DND-41 (cell line): ENCODE results near the gene MPC1.
"Not testable (repeated sequence)": the region's sequence is repeated elsewhere in the genome, so short reads cannot be mapped to it uniquely, and the experiment has no call there.

ENCODE experiments used
- ATAC-seq: fragments of 200-7000 bp; cut with Tn5 transposase; 3 replicates; pipeline ENCODE4 v1.9.1; 2021; ENCODE audit warnings: low read depth; ENCODE audit not compliant: insufficient read depth
- DNase-seq: peaks from one replicate; pipeline ENCODE4 v3.0.0-alpha.2; 2020
- H2AFZ ChIP-seq: 2 replicates; pipeline ENCODE4 v1.6.0; 2012; ENCODE audit warnings: low read depth, low read length
- H3K27ac ChIP-seq: 2 replicates; pipeline ENCODE4 v1.5.1; 2012; ENCODE audit warnings: low read length, inconsistent platforms
- H3K27me3 ChIP-seq: fragments of 200-600 bp; sonication (generic); 2 replicates; pipeline ENCODE4 v1.6.0; 2012; ENCODE audit warnings: low read length, mild to moderate bottlenecking, inconsistent platforms; ENCODE audit not compliant: insufficient read depth, poor library complexity
- H3K36me3 ChIP-seq: 2 replicates; pipeline ENCODE4 v1.5.1; 2012; ENCODE audit warnings: low read length, inconsistent platforms; ENCODE audit not compliant: insufficient read depth
- H3K4me1 ChIP-seq: 2 replicates; pipeline ENCODE4 v1.5.1; 2012; ENCODE audit warnings: mild to moderate bottlenecking, low read length; ENCODE audit not compliant: insufficient read depth
- H3K4me2 ChIP-seq: 2 replicates; pipeline ENCODE4 v1.6.0; 2012; ENCODE audit warnings: mild to moderate bottlenecking, moderate library complexity, low read length, inconsistent platforms; ENCODE audit not compliant: insufficient read depth
- H3K4me3 ChIP-seq, 2 experiments: fragments of 200-600 bp in 1 of 2; shearing (Covaris generic) in 1 of 2; 2 replicates each; pipeline ENCODE4 v1.5.1; 2012 to 2016; ENCODE audit warnings: inconsistent platforms in 2 of 2, low read length in 2 of 2, mild to moderate bottlenecking in 2 of 2, low read depth in 1 of 2, moderate library complexity in 1 of 2
- H3K79me2 ChIP-seq: 2 replicates; pipeline ENCODE4 v1.6.0; 2012; ENCODE audit warnings: low read length, inconsistent platforms; ENCODE audit not compliant: insufficient read depth
- H3K9ac ChIP-seq: 2 replicates; pipeline ENCODE4 v1.6.0; 2012; ENCODE audit warnings: low read depth, mild to moderate bottlenecking, inconsistent platforms, low read length, moderate library complexity
- H3K9me3 ChIP-seq: 2 replicates; pipeline ENCODE4 v1.5.1; 2012; ENCODE audit warnings: low read length, moderate library complexity, mild to moderate bottlenecking, inconsistent platforms; ENCODE audit not compliant: insufficient read depth, severe bottlenecking
- H4K20me1 ChIP-seq: 2 replicates; pipeline ENCODE4 v1.6.0; 2012; ENCODE audit warnings: low read length; ENCODE audit not compliant: insufficient read depth
- CTCF ChIP-seq: IDR thresholded peaks from 2 replicates; pipeline ENCODE4 v1.5.1; 2012; ENCODE audit warnings: borderline replicate concordance, low read length, moderate library complexity, mild to moderate bottlenecking; ENCODE audit not compliant: poor library complexity, severe bottlenecking; ENCODE audit errors: extremely low read depth
- EZH2 ChIP-seq: IDR thresholded peaks from 3 replicates; pipeline ENCODE4 v1.6.1; 2012; ENCODE audit warnings: borderline replicate concordance, low read depth, mild to moderate bottlenecking, moderate library complexity, low read length, inconsistent platforms; ENCODE audit not compliant: severe bottlenecking

Gene MPC1

GRCh38 chr6:166394036-166394892, 11.5 kb upstream of the MPC1 start:
- no peaks in the 10 kb centered on the region for H3K4me1 ChIP-seq
- ATAC-seq, result no peak
- H3K79me2 ChIP-seq, result no peaks in the 10 kb centered on the region
- H3K4me2 ChIP-seq, result no peak overlapping the region
- no peak for DNase-seq
- no peak overlapping the region for H3K9ac ChIP-seq
- no peak overlapping the region for H3K4me3 ChIP-seq
- H4K20me1 ChIP-seq, result no peaks in the 10 kb centered on the region
- TF ChIP-seq EZH2, result no peak
- no peak for TF ChIP-seq CTCF
- H2AFZ ChIP-seq, result no peak overlapping the region
- H3K9me3 ChIP-seq, result peaks cover 4% of the 10 kb centered on the region
- no peaks in the 10 kb centered on the region for H3K27me3 ChIP-seq
- H3K27ac ChIP-seq, result no peak overlapping the region
- H3K36me3 ChIP-seq, result no peaks in the 10 kb centered on the region

- Histone ChIP-seq H3K9me3 (peaks cover 4% of the 10 kb centered on the region), H3K27ac (no peak overlapping the region), H3K36me3 (no peaks in the 10 kb centered on the region), H4K20me1 (no peaks in the 10 kb centered on the region), H3K9ac (no peak overlapping the region), H2AFZ (no peak overlapping the region), H3K4me3 (no peak overlapping the region), H3K4me2 (no peak overlapping the region), H3K27me3 (no peaks in the 10 kb centered on the region), H3K79me2 (no peaks in the 10 kb centered on the region), H3K4me1 (no peaks in the 10 kb centered on the region)
- no peak for TF ChIP-seq EZH2
- TF ChIP-seq CTCF, result no peak
- ATAC-seq (no peak), DNase-seq (no peak)
These were observed 10.7 kb upstream of the MPC1 start for GRCh38 chr6:166393535-166393823.

DNA sequence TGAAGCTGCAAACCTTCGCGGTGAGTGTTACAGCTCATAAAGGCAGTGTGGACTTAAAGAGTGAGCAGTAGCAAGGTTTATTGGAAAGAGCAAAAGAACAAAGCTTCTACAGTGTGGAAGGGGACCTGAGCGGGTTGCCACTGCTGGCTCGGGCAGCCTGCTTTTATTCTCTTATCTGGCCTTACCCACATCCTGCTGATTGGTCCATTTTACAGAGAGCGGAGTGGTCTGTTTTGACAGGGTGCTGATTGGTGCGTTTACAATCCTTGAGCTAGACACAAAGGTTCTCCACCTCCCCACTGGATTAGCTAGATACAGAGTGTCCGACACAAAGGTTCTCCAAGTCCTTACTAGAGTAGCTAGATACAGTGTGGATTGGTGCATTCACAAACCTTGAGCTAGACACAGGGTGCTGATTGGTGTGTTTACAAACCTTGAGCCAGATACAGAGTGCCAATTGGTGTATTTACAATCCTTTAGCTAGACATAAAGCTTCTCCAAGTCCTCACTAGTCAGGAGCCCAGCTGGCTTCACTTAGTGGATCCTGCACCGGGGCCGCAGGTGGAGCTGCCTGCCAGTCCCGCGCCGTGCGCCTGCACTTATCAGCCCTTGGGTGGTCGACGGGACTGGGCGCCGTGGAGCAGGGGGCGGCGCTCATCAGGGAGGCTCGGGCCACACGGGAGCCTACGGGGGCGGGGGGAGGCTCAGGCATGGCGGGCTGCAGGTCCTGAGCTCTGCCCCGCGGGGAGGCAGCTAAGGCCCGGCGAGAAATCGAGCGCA, 10.2 kb upstream of the MPC1 start:
- ATAC-seq, H3K79me2 ChIP-seq, H3K4me1 ChIP-seq, H3K4me3 ChIP-seq, H3K27ac ChIP-seq, H3K27me3 ChIP-seq, H3K9ac ChIP-seq, H3K36me3 ChIP-seq, H3K4me2 ChIP-seq, DNase-seq, H4K20me1 ChIP-seq, H2AFZ ChIP-seq, H3K9me3 ChIP-seq: not testable (repeated sequence)

- ATAC-seq (no peak), DNase-seq (no peak)
- no peak overlapping the region for H3K4me2 ChIP-seq
- H3K9me3 ChIP-seq, result no peaks in the 10 kb centered on the region
- H3K79me2 ChIP-seq, result 0 out of 2 replicates have a peak, but pooled peaks cover 4% of the 10 kb centered on the region
- no peak overlapping the region for H2AFZ ChIP-seq
- H3K4me3 ChIP-seq, result no peak overlapping the region
- no peak overlapping the region for H3K27ac ChIP-seq
- TF ChIP-seq EZH2, result no peak
- no peak for TF ChIP-seq CTCF
- no peaks in the 10 kb centered on the region for H3K27me3 ChIP-seq
- no peak overlapping the region for H3K9ac ChIP-seq
- H3K36me3 ChIP-seq, result no peaks in the 10 kb centered on the region
- peaks cover 5% of the 10 kb centered on the region; the same call in 1 of the 2 replicates for H3K4me1 ChIP-seq
- H4K20me1 ChIP-seq, result no peaks in the 10 kb centered on the region
These were observed 6.4 kb upstream of the MPC1 start for GRCh38 chr6:166389119-166389518.
